HUES48 (cell line): ENCODE measurements around the gene PRM1.

Experiments used
- H3K27ac ChIP-seq: one replicate; pipeline ENCODE4 v1.7.0; 2013; ENCODE audit warnings: low read depth, low read length, inconsistent platforms
- H3K27me3 ChIP-seq: 2 replicates; pipeline ENCODE4 v1.6.1; 2013; ENCODE audit warnings: mild to moderate bottlenecking, low read length; ENCODE audit not compliant: control insufficient read depth, insufficient read depth
- H3K36me3 ChIP-seq: 2 replicates; pipeline ENCODE4 v1.6.1; 2013; ENCODE audit warnings: low read length; ENCODE audit not compliant: control insufficient read depth, insufficient read depth
- H3K4me1 ChIP-seq: 2 replicates; pipeline ENCODE4 v1.6.1; 2013; ENCODE audit warnings: mild to moderate bottlenecking, low read length; ENCODE audit not compliant: control insufficient read depth, insufficient read depth
- H3K4me3 ChIP-seq: 2 replicates; pipeline ENCODE4 v1.5.1; 2013; ENCODE audit warnings: mild to moderate bottlenecking, low read depth, low read length
- H3K9ac ChIP-seq: 2 replicates; pipeline ENCODE4 v1.6.1; 2013; ENCODE audit warnings: mild to moderate bottlenecking, low read depth, low read length, moderate library complexity
- H3K9me3 ChIP-seq: 2 replicates; pipeline ENCODE4 v1.6.1; 2013; ENCODE audit warnings: low read length; ENCODE audit not compliant: control insufficient read depth, insufficient read depth

PRM1 gene

DNA sequence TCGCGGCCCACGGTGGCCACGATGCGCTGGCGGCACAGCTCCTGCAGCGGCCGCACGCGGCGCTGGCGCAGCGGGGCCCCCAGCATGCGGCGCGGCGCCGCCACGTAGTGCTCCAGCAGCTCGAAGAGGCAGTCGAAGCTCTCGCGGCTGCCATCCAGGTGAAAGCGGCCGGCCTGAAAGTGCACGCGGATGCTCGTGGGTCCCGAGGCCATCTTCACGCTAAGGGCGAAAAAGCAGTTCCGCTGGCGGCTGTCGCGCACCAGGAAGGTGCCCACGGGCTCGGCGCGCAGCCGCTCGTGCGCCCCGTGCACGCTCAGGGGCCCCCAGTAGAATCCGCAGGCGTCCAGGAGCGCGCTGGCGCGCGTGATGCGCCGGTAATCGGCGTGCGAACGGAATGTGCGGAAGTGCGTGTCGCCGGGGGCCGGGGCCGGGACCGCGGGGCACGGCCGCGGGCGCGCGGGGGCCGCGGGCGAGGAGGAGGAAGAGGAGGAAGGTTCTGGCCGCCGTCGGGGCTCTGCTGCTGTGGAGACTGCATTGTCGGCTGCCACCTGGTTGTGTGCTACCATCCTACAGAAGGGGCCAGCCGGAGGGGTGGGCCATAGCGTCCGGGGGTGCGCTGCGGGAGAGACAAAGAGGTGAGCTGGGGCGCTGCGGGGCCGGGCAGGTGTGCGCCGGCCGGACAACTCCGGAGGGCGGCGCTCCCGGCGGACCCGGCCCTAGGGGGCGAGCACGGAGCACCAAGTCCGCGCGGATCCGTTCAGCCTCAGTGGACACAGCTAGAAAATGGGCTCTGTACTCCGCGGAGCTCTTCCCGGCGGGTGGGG is 26.0 kb downstream of the PRM1 start:
- H3K27me3 ChIP-seq, result peaks cover 4% of the 10 kb centered on the region; the same call in 1 of the 2 replicates
- peak overlapping the region; percentile 56 for H3K9ac ChIP-seq
- H3K4me3 ChIP-seq, result peak overlapping the region; percentile 67
- H3K4me1 ChIP-seq, result peaks cover 12% of the 10 kb centered on the region
- H3K36me3 ChIP-seq, result peaks cover 12% of the 10 kb centered on the region
- no peaks in the 10 kb centered on the region for H3K9me3 ChIP-seq
- peak overlapping the region; percentile 28 for H3K27ac ChIP-seq

DNA sequence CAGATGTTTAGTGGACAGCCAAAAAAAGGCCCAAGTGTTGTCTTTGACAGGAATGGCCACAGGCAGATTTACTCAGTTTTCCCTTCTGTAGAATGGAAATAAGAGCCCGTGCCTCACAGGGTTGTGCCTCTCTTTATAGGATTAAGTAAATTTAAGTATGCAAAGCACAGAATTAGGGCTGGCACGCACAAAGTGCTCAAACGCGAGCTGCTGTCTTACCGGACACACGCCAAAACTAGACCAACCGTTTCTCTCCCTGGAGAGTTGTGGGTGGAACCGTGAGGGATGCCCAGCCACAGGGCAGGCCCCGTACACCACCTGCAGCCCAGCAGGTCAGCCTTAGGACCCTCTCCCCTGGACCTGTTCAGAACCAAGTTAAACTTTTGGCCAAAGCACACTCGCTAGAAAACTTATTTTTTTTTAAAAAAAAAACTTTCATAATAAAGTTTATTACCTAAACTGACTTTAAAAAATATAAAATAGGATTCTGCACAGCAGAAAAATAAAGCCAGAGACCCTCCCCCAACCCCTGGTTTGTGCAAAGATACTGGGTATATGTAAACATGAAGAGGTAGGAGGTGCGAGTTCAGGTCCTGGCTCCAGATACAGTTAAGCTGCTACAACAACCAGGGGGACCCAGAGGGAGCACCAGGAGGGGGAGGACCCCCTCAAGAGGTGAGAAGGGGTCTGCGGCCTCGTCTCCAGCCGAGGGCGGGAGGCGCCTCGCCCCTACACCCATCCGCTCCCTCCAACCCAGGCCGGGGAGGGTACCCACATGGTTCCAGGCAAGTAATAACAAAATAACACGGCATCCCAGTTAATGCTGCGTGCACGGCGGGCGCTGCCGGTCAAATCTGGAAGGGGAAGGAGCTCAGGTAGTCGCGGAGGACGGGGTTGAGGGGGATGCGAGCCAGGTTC is 26.9 kb downstream of the PRM1 start:
- Histone ChIP-seq H3K27me3 (peaks cover 4% of the 10 kb centered on the region; the same call in 1 of the 2 replicates), H3K9ac (peak overlapping the region; percentile 56; the same call in 1 of the 2 replicates), H3K4me3 (peak overlapping the region; percentile 67), H3K4me1 (peaks cover 12% of the 10 kb centered on the region), H3K9me3 (no peaks in the 10 kb centered on the region), H3K27ac (no peak overlapping the region), H3K36me3 (peaks cover 12% of the 10 kb centered on the region)

DNA sequence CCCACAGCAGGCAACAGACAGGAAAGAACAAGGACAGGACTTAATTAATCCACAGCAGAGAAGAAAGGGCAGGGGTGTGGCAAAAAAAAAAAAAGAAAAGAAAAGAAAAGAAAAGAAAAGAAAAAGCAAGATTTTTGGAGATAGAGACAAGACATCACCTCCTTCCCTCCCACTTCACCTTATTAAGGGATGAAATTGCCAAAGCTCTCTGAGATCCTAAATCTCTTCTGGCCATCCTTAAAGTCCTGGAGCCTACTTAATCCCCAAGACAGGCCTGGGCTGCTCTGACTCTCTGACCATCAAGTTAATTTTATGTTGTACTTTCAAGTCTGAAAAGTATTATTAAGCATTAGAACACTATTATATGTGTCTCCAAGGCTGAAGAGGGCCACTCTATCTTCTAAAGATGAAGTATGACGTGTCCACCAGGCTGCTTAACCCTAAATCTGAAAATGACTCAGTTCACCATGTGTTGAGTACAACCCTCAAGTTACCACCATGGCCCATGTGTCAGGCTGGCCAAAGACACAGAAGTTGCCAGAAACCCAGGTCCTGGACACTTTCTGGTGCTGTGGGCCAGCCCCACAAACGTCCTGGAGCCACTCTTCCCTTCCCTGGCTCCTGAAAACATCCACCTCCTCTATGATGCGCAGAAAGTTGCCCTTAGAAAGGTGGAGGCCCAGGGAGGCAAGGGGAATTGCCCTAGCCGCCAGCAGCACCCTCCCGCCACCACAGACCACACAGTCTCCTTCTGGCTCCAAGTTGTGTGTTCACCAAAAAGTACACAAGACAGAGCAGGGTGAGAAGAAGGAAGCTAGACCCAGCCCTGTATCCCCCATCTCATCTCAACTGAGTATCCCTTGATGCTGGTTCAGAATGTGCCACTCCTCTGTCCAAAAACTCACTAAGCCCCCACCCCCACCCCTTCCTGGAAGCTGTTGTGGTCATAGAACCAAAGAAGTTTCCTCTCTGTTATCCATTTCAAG is 27.8 kb downstream of the PRM1 start:
- Histone ChIP-seq H3K9me3 (no peaks in the 10 kb centered on the region), H3K36me3 (peaks cover 12% of the 10 kb centered on the region), H3K9ac (no peak overlapping the region), H3K4me1 (peaks cover 12% of the 10 kb centered on the region), H3K27me3 (peaks cover 4% of the 10 kb centered on the region; the same call in 1 of the 2 replicates), H3K27ac (no peak overlapping the region), H3K4me3 (peak overlapping the region; percentile 67)

DNA sequence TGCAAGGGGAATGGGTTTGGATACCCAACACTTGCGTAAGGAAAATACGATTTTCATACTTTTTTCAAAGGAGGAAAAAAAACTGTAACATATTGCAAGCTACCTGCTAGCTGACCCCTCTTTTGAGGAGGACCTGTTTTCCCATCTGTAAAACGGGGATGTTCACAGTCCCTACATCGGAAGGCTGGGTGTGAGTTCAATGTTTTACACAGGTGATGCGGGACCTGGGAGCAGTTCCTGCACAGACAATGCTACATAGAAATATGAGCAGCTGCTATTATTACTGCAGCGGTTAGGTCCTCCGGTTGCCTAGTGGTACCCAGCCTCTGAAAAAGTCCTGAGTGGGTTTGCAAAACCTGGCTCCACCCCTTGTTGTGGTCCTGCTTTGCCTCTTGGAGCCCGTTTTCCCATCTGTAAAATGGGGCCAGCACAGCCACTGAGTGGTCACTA is 28.6 kb downstream of the PRM1 start:
- Histone ChIP-seq H3K4me3 (no peak overlapping the region), H3K36me3 (peaks cover 12% of the 10 kb centered on the region)

DNA sequence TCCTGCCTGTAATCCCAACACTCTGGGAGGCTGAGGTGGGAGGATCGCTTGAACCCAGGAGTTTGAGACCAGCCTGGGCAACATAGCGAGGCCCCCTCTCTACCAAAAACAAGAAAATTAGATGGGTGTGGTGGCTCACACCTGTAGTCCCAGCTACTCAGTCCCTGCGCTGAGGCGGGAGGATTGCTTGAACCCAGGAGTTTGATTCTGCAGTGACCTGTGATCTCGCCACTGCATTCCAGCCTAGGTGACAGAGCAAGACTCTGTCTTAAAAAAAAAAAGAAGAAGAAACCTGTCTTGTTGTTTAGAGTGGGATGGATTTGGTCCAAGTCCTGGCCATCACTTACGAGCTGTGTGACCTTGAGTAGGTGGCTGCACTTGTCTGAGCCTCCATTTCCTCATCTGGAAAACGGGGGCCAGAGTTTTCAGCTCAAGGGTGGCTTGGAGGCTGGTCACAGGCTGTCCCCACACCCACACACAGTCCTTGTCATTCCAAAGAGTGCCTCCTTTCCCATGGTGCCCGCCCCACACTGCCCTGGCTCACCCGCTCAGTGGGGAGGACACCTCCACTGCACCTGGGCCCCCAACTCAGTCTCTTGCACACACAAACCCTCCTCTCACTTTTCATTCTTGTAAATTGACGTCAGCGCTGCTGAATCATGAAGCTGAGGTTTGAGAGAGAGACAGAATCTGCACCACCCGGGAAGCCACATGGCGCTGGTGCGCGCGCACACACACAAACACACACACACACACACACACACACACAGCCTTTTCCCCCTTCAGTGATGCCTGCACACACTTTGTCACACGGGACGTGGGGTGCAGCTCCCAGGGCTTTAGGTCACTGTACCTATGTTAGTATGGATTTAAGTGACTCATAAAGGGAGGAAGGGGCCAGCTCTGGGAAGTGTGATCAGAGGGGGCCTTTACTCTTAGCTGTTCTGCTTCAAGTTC is 29.3 kb downstream of the PRM1 start:
- Histone ChIP-seq H3K27me3 (no peaks in the 10 kb centered on the region), H3K4me1 (peaks cover 8% of the 10 kb centered on the region), H3K36me3 (peaks cover 12% of the 10 kb centered on the region), H3K27ac (no peak overlapping the region), H3K9ac (no peak overlapping the region), H3K9me3 (no peaks in the 10 kb centered on the region), H3K4me3 (no peak overlapping the region)

More for the DNA sequence above, 28.6 kb downstream of the PRM1 start:
- no peaks in the 10 kb centered on the region for H3K9me3 ChIP-seq
- H3K27me3 ChIP-seq, result peaks cover 2% of the 10 kb centered on the region; the same call in 1 of the 2 replicates
- no peak overlapping the region for H3K27ac ChIP-seq
- peaks cover 12% of the 10 kb centered on the region for H3K4me1 ChIP-seq
- no peak overlapping the region for H3K9ac ChIP-seq

DNA sequence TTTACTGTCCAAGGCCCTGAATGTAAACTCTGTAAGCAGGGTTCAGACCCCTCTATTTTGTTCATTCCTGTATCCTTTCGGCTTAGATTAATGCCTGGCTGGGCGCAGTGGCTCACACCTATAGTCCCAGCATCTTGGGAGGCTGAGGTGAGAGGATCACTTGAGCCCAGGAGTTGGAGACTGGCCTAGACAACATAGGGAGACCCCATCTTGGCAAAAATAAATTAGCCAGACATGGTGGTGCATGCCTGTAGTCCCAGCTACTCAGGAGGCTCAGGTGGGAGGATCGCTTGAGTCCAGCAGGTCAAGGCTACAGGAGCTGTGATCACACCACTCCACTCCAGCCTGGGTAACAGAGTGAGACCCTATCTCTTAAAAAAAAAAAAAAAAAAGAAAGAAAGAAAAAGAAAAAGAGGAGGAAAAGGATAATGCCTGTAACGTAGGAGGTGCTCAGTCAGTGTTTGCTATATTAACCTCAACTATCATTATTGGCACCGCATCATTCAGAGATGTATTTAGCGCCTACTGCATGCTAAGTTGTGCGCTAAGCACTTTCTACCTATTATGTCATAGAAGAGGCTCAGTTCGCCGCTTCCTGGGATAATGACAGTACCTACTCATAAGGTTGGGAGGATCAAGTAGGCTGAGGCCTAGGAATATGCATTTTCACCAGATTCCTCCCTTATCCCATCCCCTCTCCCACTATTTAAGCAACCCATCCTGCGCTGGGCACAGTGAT is 30.2 kb downstream of the PRM1 start:
- H3K27ac ChIP-seq, result no peak overlapping the region
- peaks cover 7% of the 10 kb centered on the region for H3K4me1 ChIP-seq

DNA sequence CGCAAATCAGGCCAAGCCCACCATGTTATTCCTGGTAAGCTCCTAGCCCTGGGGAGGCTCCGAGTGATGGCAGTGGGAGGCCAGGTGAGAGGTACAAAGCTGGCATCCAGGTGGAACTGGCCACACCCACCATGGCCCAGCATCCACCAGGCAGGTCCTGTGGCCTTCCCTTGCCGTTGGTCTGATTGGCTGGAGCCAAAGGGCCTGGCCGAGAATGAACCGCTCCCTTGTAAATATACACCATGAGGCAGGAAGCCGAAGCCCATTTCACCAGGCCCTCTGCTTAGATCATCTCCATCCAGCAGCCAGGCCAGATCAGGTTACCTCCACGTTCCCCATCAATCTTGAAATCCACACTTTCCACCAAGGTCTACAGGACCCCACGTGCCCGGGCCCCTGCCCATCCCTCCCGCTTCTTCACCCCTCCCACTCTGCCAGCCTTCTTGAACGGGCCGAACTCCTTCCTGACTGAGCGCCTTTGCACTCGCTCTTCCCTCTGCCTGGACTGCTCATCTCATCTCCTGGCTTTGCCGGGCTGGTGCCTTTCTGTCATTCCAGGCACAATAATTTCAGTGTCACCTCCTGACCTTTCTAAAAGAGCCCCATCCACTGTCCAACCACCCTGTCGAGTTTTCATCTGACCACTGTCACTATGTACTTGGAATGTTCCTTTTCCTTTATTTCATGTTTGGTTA is 30.9 kb downstream of the PRM1 start:
- Histone ChIP-seq H3K36me3 (peaks cover 12% of the 10 kb centered on the region), H3K27me3 (no peaks in the 10 kb centered on the region), H3K27ac (no peak overlapping the region), H3K4me1 (peaks cover 7% of the 10 kb centered on the region), H3K4me3 (no peak overlapping the region), H3K9ac (no peak overlapping the region), H3K9me3 (no peaks in the 10 kb centered on the region)

More for the DNA sequence above, 30.2 kb downstream of the PRM1 start:
- H3K4me3 ChIP-seq, result no peak overlapping the region
- no peaks in the 10 kb centered on the region for H3K9me3 ChIP-seq
- H3K36me3 ChIP-seq, result peaks cover 12% of the 10 kb centered on the region
- H3K9ac ChIP-seq, result no peak overlapping the region
- H3K27me3 ChIP-seq, result no peaks in the 10 kb centered on the region

DNA sequence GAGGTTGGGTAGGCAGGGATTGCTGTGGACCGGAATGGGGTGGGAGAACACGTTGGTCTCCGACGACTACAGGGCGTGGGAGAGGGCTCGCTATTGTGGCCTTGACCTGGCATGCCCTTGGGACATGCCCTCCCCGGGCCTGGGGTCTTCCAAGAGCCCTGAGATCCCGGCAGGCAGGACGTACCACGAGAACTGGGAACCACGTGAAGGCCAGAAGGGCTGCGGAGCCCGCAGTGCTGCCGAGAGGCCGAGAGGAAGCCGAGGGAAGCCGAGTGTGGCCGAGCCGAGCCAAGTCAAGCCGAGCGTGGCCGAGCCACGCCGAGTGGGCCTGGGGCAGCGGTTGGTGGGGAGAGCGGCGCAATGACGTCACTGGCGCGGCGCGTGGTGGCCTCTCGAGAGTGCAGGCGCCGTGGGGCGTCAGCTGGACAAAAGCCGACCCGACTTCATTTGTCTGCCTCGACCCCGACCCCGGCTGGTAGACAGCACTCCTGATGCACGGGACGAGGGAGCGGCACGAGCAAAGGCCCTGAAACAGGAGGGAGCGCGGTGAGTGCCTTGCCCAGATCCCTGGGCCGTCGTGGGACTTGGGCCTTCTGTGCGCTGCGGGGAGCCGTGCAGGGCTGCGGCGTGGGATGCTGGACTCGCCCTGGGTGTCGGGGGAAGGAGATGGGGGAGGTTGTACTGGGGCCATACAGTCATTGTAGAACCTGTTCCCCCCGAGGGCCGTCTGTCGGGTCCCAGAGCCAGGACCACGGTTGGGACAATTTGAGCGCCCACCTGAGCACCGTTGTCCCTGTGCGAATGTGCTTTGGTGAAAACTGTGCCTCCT is 31.7 kb downstream of the PRM1 start:
- Histone ChIP-seq H3K27ac (no peak overlapping the region), H3K36me3 (peaks cover 12% of the 10 kb centered on the region), H3K9ac (no peak overlapping the region), H3K4me1 (peaks cover 7% of the 10 kb centered on the region; the same call in 1 of the 2 replicates), H3K4me3 (no peak overlapping the region), H3K9me3 (no peaks in the 10 kb centered on the region), H3K27me3 (no peaks in the 10 kb centered on the region)
